Measurements from ENCODE around the gene USF3.

- TF ChIP-seq, protein P1, sequence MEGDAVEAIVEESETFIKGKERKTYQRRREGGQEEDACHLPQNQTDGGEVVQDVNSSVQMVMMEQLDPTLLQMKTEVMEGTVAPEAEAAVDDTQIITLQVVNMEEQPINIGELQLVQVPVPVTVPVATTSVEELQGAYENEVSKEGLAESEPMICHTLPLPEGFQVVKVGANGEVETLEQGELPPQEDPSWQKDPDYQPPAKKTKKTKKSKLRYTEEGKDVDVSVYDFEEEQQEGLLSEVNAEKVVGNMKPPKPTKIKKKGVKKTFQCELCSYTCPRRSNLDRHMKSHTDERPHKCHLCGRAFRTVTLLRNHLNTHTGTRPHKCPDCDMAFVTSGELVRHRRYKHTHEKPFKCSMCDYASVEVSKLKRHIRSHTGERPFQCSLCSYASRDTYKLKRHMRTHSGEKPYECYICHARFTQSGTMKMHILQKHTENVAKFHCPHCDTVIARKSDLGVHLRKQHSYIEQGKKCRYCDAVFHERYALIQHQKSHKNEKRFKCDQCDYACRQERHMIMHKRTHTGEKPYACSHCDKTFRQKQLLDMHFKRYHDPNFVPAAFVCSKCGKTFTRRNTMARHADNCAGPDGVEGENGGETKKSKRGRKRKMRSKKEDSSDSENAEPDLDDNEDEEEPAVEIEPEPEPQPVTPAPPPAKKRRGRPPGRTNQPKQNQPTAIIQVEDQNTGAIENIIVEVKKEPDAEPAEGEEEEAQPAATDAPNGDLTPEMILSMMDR (IDR thresholded peaks at IDR 0.05), result no peak
- TF ChIP-seq POLR2A (IDR thresholded peaks at IDR 0.05), result no peak
Measured at GRCh38 chr3:113659996-113660395, 36.4 kb downstream of the USF3 start.

Data from lower leg skin (tissue), 3 donors.